HG03342 (cell line): ENCODE measurements around the gene SETX.
"Not testable (repeated sequence)": the region's sequence is repeated elsewhere in the genome, so short reads cannot be mapped to it uniquely, and the experiment has no call there.

Experiments used
- ATAC-seq: cut with Tn5 transposase; IDR thresholded peaks from one replicate; pipeline ENCODE4 v1.9.1; 2021; ENCODE audit warnings: mild to moderate bottlenecking, moderate library complexity; ENCODE audit not compliant: unreplicated experiment

The SETX gene

DNA sequence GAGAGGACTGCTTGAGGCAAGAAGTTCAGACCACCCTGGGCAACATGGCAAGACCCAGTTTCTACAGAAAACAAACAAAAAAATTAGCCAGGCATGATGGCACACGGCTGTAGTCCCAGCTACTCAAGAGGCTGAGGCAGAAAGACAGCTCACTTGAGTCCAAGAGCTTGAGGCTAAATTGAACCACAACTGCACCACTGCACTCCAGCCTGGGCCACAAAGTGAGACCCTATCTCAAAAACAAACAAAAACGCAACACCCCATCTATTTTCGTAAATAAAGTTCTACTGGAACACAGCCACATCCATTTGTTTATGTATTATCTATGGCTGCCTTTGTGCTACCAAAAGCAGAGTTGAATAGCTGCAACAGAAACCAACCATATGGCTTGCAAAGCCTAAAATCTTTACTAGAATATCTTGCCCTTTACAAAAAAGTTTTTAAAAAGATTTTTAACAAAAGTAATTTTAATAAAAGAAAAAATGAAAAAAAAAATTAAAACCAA, 67.5 kb downstream of the SETX start:
- ATAC-seq: no peak

DNA sequence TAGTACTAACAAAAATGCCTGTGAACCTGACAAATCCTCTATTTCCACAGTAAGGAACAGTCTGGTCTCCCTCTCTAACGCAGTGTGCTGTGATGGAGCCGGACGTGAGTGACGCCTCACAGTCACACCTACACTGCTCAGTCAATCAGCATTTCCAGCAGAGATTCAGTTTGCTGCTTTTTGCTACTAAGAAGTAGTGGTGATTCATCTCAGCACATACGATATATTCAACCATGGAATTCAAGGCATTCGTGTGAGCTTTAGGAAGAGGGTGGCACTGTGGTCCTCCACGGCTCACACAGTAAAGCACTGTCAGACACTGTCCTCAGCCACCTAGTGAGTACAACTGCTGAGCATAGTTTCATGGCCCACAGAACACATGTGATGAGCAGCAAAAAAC, 70.9 kb downstream of the SETX start:
- no peak for ATAC-seq

DNA sequence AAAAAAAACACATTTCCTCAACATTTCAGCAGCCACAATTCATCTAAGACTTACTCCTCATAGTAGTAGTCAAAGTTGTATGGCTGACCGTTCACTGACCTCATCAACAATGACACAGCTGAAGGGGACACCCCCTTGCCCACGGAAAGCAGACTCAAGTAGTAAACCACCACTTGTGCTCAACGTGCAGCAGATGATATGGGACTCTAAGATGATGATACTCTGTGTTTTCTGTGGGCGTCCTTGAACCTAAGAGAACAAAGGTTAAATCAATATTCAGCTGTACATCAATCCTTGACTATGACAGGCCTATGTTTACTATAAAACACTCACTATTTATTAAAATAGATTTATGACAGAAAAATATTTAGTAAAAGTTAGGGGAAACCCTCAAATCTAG, 71.6 kb downstream of the SETX start:
- no peak for ATAC-seq

DNA sequence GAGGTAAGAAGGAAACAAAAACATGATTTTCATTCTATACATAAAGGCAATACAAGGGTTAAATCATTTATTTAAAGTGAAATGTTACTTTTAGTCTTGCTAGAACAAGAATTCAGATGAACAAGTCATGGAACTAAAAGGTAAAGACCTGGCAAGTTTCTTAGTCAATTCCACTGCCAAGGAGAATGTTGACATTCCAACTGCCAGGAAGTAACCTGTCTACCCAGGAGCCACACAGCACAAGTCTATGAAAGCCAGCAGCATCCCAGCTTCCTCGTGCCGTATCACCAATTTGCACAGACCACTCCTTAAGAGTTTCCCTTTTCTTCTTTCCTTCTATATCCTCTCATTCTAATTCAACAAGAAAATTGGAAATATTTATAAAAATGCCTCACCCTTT, 79.9 kb downstream of the SETX start:
- ATAC-seq: no peak

DNA sequence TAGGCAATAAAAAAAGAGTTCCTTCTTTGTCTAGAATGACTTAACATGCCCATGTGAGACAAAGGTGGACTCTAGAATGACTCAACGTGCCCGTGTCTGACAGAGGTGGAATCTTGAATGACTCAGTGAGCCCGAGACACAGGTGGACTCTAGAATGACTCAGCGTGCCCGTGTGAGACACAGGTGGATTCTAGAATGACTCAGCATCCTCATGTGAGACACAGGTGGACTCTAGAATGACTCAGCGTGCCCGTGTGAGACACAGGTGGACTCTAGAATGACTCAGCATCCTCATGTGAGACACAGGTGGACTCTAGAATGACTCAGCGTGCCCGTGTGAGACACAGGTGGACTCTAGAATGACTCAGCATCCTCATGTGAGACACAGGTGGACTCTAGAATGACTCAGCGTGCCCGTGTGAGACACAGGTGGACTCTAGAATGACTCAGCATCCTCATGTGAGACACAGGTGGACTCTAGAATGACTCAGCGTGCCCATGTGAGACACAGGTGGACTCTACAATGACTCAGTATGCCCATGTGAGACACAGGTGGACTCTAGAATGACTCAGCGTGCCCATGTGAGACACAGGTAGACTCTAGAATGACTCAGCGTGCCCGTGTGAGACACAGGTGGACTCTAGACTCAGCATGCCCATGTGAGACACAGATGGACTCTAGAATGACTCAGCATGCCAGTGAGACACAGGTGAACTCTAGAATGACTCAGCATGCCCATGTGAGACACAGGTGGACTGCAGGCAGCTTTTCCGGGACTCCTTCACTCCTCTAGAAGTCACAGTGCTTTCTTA, 84.9 kb downstream of the SETX start:
- ATAC-seq: not testable (repeated sequence)

DNA sequence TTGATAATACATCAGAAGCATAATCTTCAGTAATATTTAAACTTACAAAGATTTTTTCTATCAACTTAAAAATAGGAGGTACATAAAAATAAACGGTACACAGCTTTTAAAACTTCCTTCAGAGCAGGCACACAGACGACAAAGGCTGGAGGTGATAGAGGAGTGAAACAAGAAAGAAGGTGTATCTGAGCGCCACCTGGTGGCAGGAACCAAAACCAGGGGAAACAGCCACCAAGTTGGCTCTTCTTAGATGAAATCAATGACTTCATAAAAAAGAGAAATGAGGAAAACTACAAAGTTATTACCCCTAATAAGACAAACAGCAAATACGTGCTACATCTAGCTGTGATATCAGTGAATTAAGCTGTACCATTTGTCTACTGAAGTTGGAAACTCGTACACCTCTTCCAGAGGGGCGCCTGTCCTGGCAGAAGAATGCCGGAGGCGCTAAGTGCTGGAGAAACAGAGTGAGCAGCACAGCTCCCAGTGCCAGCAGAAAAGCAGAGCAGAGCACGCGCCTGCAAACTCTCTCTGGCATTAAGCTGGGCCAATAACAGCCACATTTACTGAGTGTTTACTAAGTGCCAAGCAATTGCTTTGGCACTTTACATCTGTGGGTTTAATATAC, 85.9 kb downstream of the SETX start:
- no peak for ATAC-seq

DNA sequence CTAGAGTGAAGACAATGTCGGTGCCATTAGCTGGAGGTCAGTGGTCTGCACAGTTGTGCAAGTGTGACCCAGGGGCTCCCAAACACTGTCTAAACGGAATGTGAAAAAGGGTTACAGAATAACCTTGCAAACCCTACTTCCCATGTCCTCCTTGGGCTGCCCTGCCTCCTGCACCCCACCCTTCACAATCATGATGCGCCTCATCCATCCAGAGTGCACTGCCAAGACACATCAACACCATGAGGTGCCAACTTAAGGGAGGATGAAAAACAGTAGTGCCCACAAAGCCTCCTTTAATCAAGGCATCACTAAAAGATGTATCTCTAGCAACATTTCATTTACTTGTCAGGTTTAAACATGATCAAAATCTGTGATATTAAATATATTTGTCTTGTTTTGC, 87.1 kb downstream of the SETX start:
- no peak for ATAC-seq

DNA sequence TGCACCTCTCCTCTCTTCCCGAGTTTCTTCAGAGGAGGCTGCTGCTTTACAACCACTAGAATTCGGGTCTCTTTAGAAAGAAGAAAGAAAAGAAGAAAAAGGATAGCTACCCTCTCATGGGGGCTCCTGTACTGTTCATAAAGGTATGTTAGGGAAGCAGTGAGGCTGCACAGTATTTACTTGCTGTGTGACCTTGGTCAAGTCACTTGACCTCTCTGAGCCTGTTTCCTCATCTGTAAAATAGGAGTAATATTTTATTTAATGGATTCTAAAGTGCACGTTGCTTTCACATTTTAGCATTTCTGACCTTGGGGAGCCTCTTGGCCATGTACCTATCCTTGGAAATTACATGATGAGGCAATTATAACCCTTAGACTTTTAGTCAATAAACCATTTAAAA, 88.8 kb downstream of the SETX start:
- no peak for ATAC-seq

DNA sequence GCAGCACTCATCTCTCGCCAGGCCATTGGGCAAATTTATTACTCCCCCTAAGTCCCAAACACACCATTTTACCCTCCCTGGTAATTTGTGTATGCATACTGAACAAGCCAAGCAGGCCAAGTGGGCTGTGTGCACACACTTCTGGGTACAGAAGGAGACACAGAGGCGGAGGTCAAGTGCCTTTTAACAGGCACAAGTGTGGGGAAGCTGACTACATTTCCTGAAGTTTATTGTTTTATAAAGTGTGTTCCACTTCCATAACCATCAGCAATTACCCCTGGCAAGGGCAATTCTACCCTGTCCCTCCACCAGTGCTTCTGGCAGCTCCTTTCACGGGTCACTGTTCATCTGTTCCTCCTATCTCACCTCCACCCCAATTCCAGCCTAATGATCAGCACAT, 93.9 kb downstream of the SETX start:
- ATAC-seq: no peak

DNA sequence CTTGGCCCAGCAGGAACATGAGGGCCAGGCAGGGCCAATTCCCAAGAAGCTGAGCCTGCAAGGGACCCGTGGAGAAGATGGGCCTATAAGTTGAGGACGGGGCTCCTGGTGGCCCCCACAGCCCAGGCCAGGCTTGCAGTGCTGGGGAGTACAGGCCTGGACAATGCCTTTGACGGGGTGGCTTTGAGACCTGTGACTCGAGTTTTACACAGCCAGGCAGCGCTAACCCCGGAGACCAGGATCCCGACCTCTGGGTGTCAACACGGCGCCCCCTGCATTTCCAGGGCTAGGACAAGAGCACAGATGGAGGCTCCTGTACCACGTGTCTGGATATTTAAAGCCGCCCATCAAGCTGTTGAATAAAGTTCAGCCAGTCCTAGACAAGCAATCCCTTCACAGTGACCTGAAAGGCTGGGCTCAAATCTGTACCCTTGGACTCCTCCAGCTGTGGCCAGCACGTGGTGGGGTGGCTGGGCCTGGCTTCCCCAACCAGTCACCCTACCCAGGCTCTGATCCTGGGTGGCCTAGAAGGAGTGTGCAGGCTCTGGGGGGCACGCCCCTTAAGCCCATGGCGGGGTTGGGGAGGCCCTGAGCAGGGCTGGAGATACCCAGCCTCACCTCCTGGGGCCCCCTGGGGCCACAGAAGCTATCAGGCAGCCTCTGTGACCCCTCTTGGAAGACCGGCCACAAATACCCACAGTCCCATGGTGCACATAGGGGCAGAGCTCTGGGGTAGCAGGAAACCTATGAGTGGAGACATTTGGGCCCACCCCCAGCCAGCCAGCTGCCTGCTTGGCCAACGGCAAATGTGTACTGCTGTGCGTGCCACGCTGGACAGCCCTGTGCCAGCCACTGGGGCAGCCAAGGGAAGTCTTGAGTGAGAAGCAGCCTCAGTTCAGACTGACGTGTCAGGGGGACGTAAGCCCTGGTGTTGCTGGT, 104.2 kb downstream of the SETX start:
- no peak for ATAC-seq

DNA sequence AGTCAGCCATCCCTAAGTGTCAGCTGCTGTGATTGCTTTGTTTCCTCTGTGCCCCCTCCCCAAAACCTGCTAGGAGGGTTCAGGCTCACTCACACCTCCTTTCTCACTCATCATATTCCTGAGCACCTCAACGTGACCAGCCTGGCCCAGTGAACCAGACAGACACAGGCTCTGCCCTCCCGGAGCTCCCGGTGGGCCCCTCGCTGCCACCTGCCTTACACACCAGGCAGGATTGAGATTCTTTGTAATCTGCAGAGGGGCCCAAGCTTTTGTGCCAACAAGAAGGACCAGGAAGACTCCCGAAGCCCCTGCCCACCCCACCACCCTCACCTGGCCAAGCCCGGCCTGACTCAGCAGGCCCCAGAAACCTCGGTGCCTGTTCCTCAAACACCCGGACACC, 105.1 kb downstream of the SETX start:
- ATAC-seq: no peak

DNA sequence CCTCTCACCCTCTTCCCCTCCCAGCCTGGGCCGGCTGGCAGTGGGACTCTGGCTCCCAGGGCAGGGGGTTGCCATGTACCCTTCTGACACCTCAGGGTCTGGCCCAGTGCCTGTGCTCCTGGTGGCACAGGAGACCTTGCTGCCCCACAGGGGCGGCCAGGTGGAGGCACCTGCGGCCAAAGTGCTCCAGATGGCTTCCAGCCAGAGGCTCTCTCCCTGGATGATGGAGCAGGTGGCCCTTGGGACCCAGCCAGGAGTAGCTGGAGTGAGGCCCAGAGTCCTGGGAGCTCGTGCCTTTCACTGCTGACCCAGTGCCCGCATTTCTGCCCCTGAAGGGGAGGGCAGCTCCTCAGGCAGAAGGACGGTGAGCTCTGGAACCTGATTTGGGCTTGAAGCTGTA, 105.7 kb downstream of the SETX start:
- no peak for ATAC-seq

DNA sequence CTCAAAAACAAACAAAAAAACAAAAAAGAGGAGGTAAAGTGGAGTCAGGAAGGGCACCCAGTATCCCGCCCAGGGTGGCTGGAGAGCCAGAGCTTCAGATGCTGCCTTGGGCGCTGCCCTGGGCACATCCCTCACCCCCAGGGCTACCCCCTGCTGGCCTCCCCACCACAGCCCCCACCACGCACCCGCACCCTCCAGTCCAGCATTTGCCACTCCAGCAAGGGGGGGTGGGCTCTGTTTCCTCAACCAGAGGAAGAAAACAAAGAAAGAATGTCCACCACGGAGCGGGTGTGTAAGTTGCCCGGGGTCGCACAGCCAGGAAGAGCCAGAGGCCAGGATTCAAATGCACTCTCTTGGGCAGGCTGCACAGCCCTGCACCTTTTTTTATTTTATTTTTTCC, 106.8 kb downstream of the SETX start:
- no peak for ATAC-seq

DNA sequence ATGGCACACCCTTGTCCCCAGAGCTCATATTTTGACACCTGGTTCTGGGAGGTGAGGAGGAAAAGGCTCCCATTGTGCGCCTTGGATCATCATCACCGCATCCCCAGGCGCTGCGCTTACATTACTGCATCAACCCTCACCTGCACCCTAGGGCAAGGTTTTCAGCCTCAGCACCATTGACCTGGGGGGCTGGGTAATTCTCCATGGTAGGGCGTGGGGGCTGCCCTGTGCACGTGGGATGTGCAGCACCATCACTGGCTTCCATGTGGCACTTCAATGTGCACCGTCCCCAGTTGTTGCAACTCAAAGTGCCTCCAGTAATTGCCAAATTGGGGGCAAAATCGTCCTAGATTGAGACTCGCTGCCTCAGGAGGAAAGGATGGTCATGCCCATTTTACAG, 109.3 kb downstream of the SETX start:
- no peak for ATAC-seq

DNA sequence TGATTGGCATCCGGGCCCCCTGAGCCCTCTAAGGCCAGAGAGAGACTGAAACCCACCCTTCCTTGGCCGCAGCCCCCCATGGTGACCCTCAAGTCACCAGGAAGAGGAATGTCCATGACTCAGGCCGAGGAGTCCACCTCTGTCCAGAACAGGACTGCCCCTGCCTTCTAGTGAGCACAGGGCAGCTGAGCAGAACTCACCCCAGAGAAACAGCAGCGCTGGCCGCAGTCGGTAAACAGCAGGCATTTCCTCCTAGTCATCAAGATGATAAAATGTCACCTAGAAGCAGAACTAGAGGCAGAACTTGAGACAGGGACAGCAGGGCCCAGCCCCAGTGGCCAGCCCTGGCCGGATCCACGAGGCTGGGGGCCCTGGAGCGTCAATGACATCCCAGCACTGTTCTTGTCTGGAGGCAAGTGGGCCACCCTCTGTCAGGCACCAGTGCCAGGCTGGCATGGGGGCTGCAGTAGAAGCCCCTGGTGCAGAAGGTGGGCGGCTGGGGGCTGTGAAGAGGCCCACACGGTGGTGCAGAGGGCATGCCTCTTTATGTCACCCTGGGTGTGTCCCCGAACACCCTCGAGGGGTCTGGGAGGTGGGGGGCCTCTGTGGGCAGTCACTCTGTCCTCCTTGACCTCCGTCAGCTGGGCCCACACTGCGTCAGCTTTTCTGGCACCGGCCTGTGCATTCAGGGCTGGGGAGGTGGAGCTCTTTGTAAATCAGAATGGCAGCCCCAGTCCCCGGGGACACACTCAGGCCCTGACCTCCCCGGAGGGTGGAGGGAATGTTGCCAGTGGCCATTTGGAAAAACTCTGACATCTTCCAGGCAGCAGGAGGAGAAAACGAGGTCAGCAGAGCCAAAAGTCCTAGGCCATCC, 110.0 kb downstream of the SETX start:
- no peak for ATAC-seq

DNA sequence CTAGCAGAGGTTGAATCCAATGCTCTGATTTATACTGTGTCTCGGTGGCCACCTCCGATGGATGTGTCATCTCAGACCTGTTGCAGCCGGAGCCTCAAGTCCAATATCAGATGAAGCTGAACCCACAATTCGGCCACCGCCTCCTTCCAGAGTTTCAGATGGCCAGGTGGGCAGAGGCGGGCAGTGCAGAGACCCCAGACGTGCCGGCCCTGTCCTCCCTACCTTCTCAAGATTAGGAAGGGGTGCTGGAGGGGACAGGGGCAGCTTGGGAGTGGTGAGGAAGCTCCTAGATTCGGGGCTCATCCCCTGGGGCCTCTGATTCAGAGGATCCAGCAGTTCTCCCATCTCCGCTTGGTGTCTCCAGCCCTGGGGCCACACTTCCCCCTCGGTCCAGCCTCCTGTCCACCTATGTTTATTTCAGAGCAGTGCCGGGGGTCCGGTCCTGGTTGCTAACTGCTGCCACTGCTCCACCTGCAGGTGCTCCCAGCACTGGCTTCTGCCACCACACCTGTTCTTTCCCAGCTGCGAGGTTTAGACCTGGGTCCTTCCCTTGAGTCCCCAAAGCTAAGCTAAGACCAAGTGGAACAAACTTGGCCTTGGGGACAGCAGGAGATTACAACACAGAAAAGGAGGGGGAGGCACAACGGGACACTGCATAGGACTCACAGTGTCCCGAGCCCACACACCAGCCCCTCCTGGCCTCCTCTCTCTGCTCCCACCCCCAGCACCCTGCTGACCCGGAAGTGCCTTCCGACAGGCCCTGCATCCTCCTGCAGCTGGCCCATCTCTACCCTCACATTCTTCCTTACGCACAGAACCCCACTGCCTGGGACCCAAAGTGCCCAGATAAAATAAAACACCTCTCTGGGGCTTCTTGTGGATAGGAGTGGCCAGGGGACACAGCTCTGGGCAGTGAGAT, 111.4 kb downstream of the SETX start:
- ATAC-seq: no peak

DNA sequence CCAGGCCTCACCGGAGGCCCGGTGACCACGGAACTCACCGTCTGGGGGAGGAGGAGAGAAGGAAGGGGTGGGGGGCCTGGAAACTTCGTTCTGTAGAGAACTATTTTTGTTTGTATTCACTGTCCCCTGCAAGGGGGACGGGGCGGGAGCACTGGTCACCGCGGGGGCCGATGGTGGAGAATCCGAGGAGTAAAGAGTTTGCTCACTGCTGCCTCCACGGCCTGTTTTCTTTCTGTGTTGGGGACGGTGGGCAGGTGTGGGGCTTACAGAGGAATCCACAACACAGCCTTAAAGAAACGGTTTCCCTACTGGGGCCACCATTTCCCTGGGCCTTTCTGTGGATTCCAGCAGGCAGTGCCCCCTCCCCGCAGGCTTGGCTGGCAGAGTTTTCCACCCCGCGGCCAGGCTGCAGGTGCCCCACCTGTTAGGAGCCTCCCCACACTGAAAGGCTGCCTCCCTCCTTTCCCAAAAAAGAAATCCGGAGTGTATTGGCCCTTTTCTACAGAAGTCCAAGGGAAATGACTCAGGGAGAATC, 112.1 kb downstream of the SETX start:
- no peak for ATAC-seq

DNA sequence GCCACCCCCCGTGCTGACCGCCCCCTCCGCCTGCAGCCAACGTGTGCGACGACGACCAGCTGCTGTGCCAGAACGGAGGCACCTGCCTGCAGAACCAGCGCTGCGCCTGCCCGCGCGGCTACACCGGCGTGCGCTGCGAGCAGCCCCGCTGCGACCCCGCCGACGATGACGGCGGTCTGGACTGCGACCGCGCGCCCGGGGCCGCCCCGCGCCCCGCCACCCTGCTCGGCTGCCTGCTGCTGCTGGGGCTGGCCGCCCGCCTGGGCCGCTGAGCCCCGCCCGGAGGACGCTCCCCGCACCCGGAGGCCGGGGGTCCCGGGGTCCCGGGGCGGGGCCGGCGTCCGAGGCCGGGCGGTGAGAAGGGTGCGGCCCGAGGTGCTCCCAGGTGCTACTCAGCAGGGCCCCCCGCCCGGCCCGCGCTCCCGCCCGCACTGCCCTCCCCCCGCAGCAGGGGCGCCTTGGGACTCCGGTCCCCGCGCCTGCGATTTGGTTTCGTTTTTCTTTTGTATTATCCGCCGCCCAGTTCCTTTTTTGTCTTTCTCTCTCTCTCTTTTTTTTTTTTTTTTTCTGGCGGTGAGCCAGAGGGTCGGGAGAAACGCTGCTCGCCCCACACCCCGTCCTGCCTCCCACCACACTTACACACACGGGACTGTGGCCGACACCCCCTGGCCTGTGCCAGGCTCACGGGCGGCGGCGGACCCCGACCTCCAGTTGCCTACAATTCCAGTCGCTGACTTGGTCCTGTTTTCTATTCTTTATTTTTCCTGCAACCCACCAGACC, 112.8 kb downstream of the SETX start:
- no peak for ATAC-seq
